Transverse colon (tissue), 4 donors: ENCODE results near the gene ADGRA1. TPM values are rescaled to one million over a fixed set of nuclear protein-coding genes. Genes with fewer than 3 reads are reported as not detected.

Experiments
- DNase-seq: peaks from one replicate; pipeline ENCODE4 v3.0.0-alpha.2; 2019
- H3K27ac ChIP-seq, 4 donors: fragments of 200-600 bp; sonication (generic); 2 replicates each; pipeline ENCODE4 v1.5.1; 2016 to 2018; ENCODE audit warnings: inconsistent platforms in 4 of 4
- H3K27me3 ChIP-seq: fragments of 200-600 bp; sonication (generic); 2 replicates; pipeline ENCODE4 v1.5.1; 2017; ENCODE audit warnings: inconsistent platforms
- H3K36me3 ChIP-seq, 4 donors: fragments of 200-600 bp; sonication (generic); 2 replicates each; pipeline ENCODE4 v1.5.1; 2017 to 2019; ENCODE audit warnings: inconsistent platforms in 4 of 4
- H3K4me1 ChIP-seq, 4 donors: fragments of 200-600 bp; sonication (generic); 2 replicates each; pipeline ENCODE4 v1.5.1; 2017 to 2020; ENCODE audit warnings: inconsistent platforms in 4 of 4
- H3K4me3 ChIP-seq, 4 donors: fragments of 200-600 bp; sonication (generic); 1 replicate in 1 of 4; 2 replicates in 3 of 4; pipeline versions ENCODE4 v1.5.1 to v1.6.1; 2017 to 2019; ENCODE audit warnings: inconsistent platforms in 4 of 4
- H3K9me3 ChIP-seq, 2 donors: fragments of 200-600 bp; sonication (generic); 2 replicates each; pipeline ENCODE4 v1.5.1; 2017 to 2019; ENCODE audit warnings: inconsistent platforms in 2 of 2
- CTCF ChIP-seq, 5 experiments: fragments of 200-600 bp in 3 of 5; fragments of 450-650 bp in 2 of 5; sonication (generic) in 3 of 5; IDR thresholded peaks; 1 replicate in 2 of 5; 2 replicates in 3 of 5; pipeline ENCODE4 v1.5.1; 2016 to 2017; ENCODE audit warnings: antibody characterized with exemption in 5 of 5, inconsistent platforms in 3 of 5, mild to moderate bottlenecking in 2 of 5, moderate library complexity in 1 of 5
- EP300 ChIP-seq: sonication (generic); formaldehyde crosslinking; IDR thresholded peaks from one replicate; pipeline ENCODE4 v1.6.1; 2017; ENCODE audit warnings: antibody characterized with exemption, low read depth
- POLR2A ChIP-seq: fragments of 450-650 bp; IDR thresholded peaks from one replicate; pipeline ENCODE4 v1.6.1; 2016; ENCODE audit warnings: antibody characterized with exemption, mild to moderate bottlenecking, moderate library complexity
- POLR2AphosphoS5 ChIP-seq, 3 donors: sonication (generic); formaldehyde crosslinking; IDR thresholded peaks; one replicate each; pipeline ENCODE4 v1.6.1; 2016; ENCODE audit warnings: antibody characterized with exemption in 3 of 3
- WGBS, 2 donors: methylation state at CpG; one replicate each; pipeline ENCODE4 v1.1.5; 2018; ENCODE audit warnings: low coverage in 1 of 2; 5-methylcytosine and 5-hydroxymethylcytosine counted together
- in situ Hi-C, 4 donors: fragments of 200-750 bp; cut with MboI; loops; one replicate each; pipeline versions ENCODE4 v1.15.0 to v1.15.1; 2017; ENCODE audit warnings: low sequenced_read_pairs in 3 of 4, low pct_ligation_motif_present in 1 of 4, low pct_unique_long_range_greater_than_20kb in 1 of 4
- intact Hi-C: fragments of 100-400 bp; cut with DNase I; formaldehyde crosslinking; loops from one replicate; pipeline ENCODE4 v1.15.1; 2023; ENCODE audit warnings: low total_unique reads
- total RNA-seq, 4 donors: library from RNA; depleted of rRNA; stranded (reverse); fragments of >200 nt; gene quantifications; one replicate each; pipeline ENCODE4 v1.1.0, GENCODE V29; 2016

The ADGRA1 gene
- total RNA-seq, 4 donors from 2014 or later, result 0.16 TPM; not detected in 3

GRCh38 chr10:133139551-133140065 is 51.9 kb downstream of the ADGRA1 start:
- in situ Hi-C loops, result loop anchor here in 1 of 4 donors (10.0 kb wide), 1 partner anchor 185 kb away; no protein-coding TSS in a partner anchor
- 23% methylated on average over 16 of the region's 17 CpGs; no CpG with 5 or more reads in 1 of the 2 donors for WGBS, 2 donors

GRCh38 chr10:133140417-133141143 is 52.9 kb downstream of the ADGRA1 start:
- 83% methylated on average over 21 of the region's 26 CpGs; no CpG with 5 or more reads in 1 of the 2 donors for WGBS, 2 donors
- intact Hi-C loops, result no loop called here
- in situ Hi-C loops, result loop anchor here in 1 of 4 donors (10.0 kb wide), 1 partner anchor 184 kb away; no protein-coding TSS in a partner anchor
- TF ChIP-seq EP300 (no peak), POLR2AphosphoS5 (IDR thresholded peaks at IDR 0.05) (no peak), POLR2A (no peak), CTCF (IDR thresholded peaks at IDR 0.05) (no peak)
- no peaks in the 10 kb centered on the region for H3K9me3 ChIP-seq
- no peak for DNase-seq
- H3K27ac ChIP-seq, result no peak overlapping the region
- peaks cover 50% of the 10 kb centered on the region for H3K27me3 ChIP-seq
- H3K36me3 ChIP-seq, result no peaks in the 10 kb centered on the region
- peaks cover 0 to 5% (median 2%) of the 10 kb centered on the region in 4 donors for H3K4me1 ChIP-seq
- no peak overlapping the region for H3K4me3 ChIP-seq

More at GRCh38 chr10:133139551-133140065, 51.9 kb downstream of the ADGRA1 start:
- H3K4me1 ChIP-seq, result peaks cover 0 to 5% (median 2%) of the 10 kb centered on the region in 4 donors
- DNase-seq, result no peak
- peaks cover 40% of the 10 kb centered on the region for H3K27me3 ChIP-seq
- H3K36me3 ChIP-seq, result no peaks in the 10 kb centered on the region
- H3K27ac ChIP-seq, result no peak overlapping the region
- intact Hi-C loops, result no loop called here
- no peak overlapping the region for H3K4me3 ChIP-seq
- no peak for TF ChIP-seq EP300
- TF ChIP-seq POLR2AphosphoS5 (IDR thresholded peaks at IDR 0.05), result no peak
- no peak for TF ChIP-seq CTCF (IDR thresholded peaks at IDR 0.05)
- TF ChIP-seq POLR2A, result no peak
- no peaks in the 10 kb centered on the region for H3K9me3 ChIP-seq

GRCh38 chr10:133141144-133141957 is 53.6 kb downstream of the ADGRA1 start:
- intact Hi-C loops (no loop called here), in situ Hi-C loops (loop anchor here in 1 of 4 donors (10.0 kb wide), 1 partner anchor 183 kb away; no protein-coding TSS in a partner anchor)
- 69% methylated on average over 24 of the region's 28 CpGs; no CpG with 5 or more reads in 1 of the 2 donors for WGBS, 2 donors
- no peak for DNase-seq
- Histone ChIP-seq H3K9me3 (no peaks in the 10 kb centered on the region), H3K36me3 (no peaks in the 10 kb centered on the region), H3K27me3 (peaks cover 57% of the 10 kb centered on the region), H3K27ac (no peak overlapping the region), H3K4me1 (peaks cover 0 to 5% (median 2%) of the 10 kb centered on the region in 4 donors), H3K4me3 (no peak overlapping the region)
- TF ChIP-seq POLR2A, result no peak
- TF ChIP-seq EP300, result no peak
- no peak for TF ChIP-seq CTCF (IDR thresholded peaks at IDR 0.05)
- no peak for TF ChIP-seq POLR2AphosphoS5 (IDR thresholded peaks at IDR 0.05)

- no peak overlapping the region for H3K4me3 ChIP-seq
- H3K36me3 ChIP-seq, result no peaks in the 10 kb centered on the region
- DNase-seq, result no peak
- no peaks in the 10 kb centered on the region for H3K9me3 ChIP-seq
- H3K4me1 ChIP-seq, result peaks cover 0 to 5% (median 2%) of the 10 kb centered on the region in 4 donors
- in situ Hi-C loops, result loop anchor here in 1 of 4 donors (10.0 kb wide), 1 partner anchor 183 kb away; no protein-coding TSS in a partner anchor
- H3K27ac ChIP-seq, result no peak overlapping the region
- 75 to 87% methylated on average over 4 to 24 of the region's 27 CpGs for WGBS, 2 donors
- H3K27me3 ChIP-seq, result peaks cover 62% of the 10 kb centered on the region
- intact Hi-C loops, result no loop called here
- TF ChIP-seq POLR2A (no peak), POLR2AphosphoS5 (IDR thresholded peaks at IDR 0.05) (no peak), CTCF (IDR thresholded peaks at IDR 0.05) (no peak), EP300 (no peak)
These were observed 54.2 kb downstream of the ADGRA1 start for GRCh38 chr10:133141958-133142340.
